Heart left ventricle (tissue), 16 donors: Measurements from ENCODE around the gene SMIM1. TPM values are rescaled to one million over a fixed set of nuclear protein-coding genes. Genes with fewer than 3 reads are reported as not detected.

Experiments used
- ATAC-seq, 4 donors: fragments of 200-7000 bp; cut with Tn5 transposase; one replicate each; pipeline ENCODE4 v1.9.1; 2020 to 2022; ENCODE audit warnings: moderate library complexity in 4 of 4, mild to moderate bottlenecking in 3 of 4, moderate number of reproducible peaks in 1 of 4
- DNase-seq, 5 donors: peaks; one replicate each; pipeline ENCODE4 v3.0.0-alpha.2; 2020
- H3K27ac ChIP-seq, 12 donors: fragments of 200-600 bp; sonication (generic) in 4 of 12; one replicate each; pipeline versions ENCODE4 v1.5.0 to v1.8.0; 2016 to 2022; ENCODE audit warnings: mild to moderate bottlenecking in 2 of 12
- H3K27me3 ChIP-seq, 9 donors: fragments of 200-600 bp; sonication (generic) in 2 of 9; one replicate each; pipeline versions ENCODE4 v1.5.1 to v1.8.0; 2016 to 2022; ENCODE audit warnings: mild to moderate bottlenecking in 3 of 9
- H3K36me3 ChIP-seq, 9 donors: fragments of 200-600 bp; sonication (generic) in 2 of 9; one replicate each; pipeline versions ENCODE4 v1.5.0 to v1.8.0; 2018 to 2022; ENCODE audit warnings: mild to moderate bottlenecking in 2 of 9
- H3K4me1 ChIP-seq, 12 donors: fragments of 200-600 bp; sonication (generic) in 4 of 12; one replicate each; pipeline versions ENCODE4 v1.5.0 to v1.8.0; 2016 to 2022; ENCODE audit warnings: mild to moderate bottlenecking in 3 of 12
- H3K4me3 ChIP-seq, 12 donors: fragments of 200-600 bp; sonication (generic) in 4 of 12; one replicate each; pipeline versions ENCODE4 v1.5.0 to v1.8.0; 2017 to 2022; ENCODE audit warnings: mild to moderate bottlenecking in 9 of 12, moderate library complexity in 4 of 12
- H3K9me3 ChIP-seq, 12 donors: fragments of 200-600 bp; sonication (generic) in 4 of 12; one replicate each; pipeline versions ENCODE4 v1.5.0 to v1.8.0; 2016 to 2022; ENCODE audit warnings: mild to moderate bottlenecking in 1 of 12
- CTCF ChIP-seq, 12 donors: fragments of 200-600 bp; sonication (generic) in 4 of 12; IDR thresholded peaks; one replicate each; pipeline versions ENCODE4 v1.5.0 to v1.8.0; 2018 to 2022; ENCODE audit warnings: antibody characterized with exemption in 12 of 12, mild to moderate bottlenecking in 5 of 12
- POLR2A ChIP-seq, 2 donors: fragments of 450-650 bp; IDR thresholded peaks; one replicate each; pipeline ENCODE4 v1.6.1; 2017; ENCODE audit warnings: antibody characterized with exemption in 2 of 2, mild to moderate bottlenecking in 2 of 2, moderate library complexity in 2 of 2
- WGBS, 4 donors: extraction: QIAGEN DNeasy Blood & Tissue Kit in 2 of 4; methylation state at CpG; one replicate each; pipeline versions ENCODE4 v1.1.5 to v1.1.7; 2013 to 2018; 5-methylcytosine and 5-hydroxymethylcytosine counted together
- intact Hi-C, 10 donors: fragments of 100-400 bp; cut with DNase I; formaldehyde crosslinking; loops; one replicate each; pipeline versions ENCODE4 v1.11.1 to v1.14.2; 2022
- polyA plus RNA-seq, 2 donors: library from polyadenylated mRNA; stranded (reverse); fragments of 200-250 nt; gene quantifications; one replicate each; pipeline ENCODE4 v1.2.3, GENCODE V29; 2013
- total RNA-seq, 9 donors: library from RNA; depleted of rRNA in 2 of 9; stranded (reverse); fragments of >200 nt in 2 of 9; fragmentation: NEBNext Ultra II Directional in 3 of 9; extraction: Animal tissue kit (Norgen Biotek cat#: 25700) in 3 of 9; gene quantifications; one replicate each; pipeline versions ENCODE4 v1.1.0 to v1.2.4, GENCODE V29; 2016 to 2023
- donor health status: ischemic (EF 13 %, LVEDD 7.1; RV severe dilation, severe dysfunction).
- donor health status: healthy with polysubstance abuse.
- donor health status: DM: no; HTN: yes; CAD: no.
- donor health status: DM: no; HTN: no; CAD: no.
- donor health status: ischemic (EF 25% LVEDD 6.9; RV normal size, moderate dysfunction).
- donor health status: ischemic (EF 25% LVEDD 5.7; RV mildly dilated, moderate dysfunction).
- donor health status: healthy.
- donor health status: DM: yes; HTN: yes; CAD: no.
- donor health status: ischemic (EF 35%, LVEDD 5.7; RV mildly dilated, moderate dysfunction).
- donor health status: nonischemic (EF 11% LVEDD 7.7; RV severe dilation, severe dysfunction).
- donor health status: DM: yes; HTN: yes; CAD: no.
- donor health status: PGD.
- donor health status: ischemic (EF 29% LVEDD 5.4; RV normal size, mild dysfunction).
- donor health status: nonischemic (EF 23%, LVEDD 6.1; RV moderate dilation, normal function).

Gene SMIM1
- total and polyA plus RNA-seq, 11 donors: 3.8 to 51.2 (median 11.7) TPM

DNA sequence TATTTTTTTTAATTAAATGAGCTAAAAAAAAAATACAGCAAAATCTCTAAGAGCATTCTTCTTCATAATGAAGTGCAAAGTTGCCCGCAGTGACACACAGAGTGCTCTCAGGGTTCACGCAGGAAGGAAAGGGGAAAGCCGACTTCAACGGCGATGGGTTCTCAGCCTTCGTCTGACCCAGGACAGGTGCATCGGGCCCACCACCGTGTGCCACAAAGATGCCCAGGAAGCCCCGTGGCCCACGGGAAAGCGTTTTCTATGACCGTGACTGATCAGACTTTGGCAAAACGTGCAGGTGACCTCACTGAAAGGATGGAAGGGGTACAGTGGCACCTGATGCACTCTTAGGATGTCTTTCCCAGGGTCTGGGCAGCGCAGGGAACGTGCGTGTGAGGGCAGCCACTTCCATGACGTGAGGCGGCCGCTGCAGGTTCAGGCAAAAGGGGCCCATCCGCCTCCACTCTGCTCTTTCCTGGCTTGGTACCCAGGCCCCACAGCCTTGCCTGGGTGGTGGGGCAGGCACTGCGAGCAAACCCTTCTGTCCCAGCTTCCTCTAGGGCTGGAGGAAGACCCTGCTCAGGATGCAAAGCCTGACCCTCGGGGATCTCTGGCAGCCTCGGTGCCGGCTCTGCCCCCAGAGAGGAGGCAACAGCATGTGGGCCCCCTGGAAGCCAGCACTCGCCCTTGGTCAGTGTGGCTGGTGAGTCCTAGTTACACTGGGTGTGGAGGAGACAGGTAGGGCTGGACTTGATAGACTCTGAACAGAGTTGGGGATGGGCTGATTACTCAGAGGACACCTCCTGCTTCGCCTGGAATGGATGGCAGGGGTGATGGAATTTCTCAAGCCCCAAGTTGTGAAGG, 15.4 kb downstream of the SMIM1 start:
- H3K36me3 ChIP-seq: peaks cover 0 to 77% (median 49%) of the 10 kb centered on the region in 9 donors
- no peak for TF ChIP-seq POLR2A (IDR thresholded peaks at IDR 0.05)
- TF ChIP-seq CTCF (IDR thresholded peaks at IDR 0.05): no peak
- H3K4me1 ChIP-seq: peaks cover 0 to 38% (median 25%) of the 10 kb centered on the region in 12 donors
- ATAC-seq (no peak), DNase-seq (no peak)
- no peaks in the 10 kb centered on the region for H3K27me3 ChIP-seq
- intact Hi-C loops: no loop called here
- no peak overlapping the region for H3K4me3 ChIP-seq
- WGBS, 4 donors: 88 to 91% (median 90%) methylated on average over 23 to 26 of the region's 26 CpGs
- H3K27ac ChIP-seq: no peak overlapping the region
- H3K9me3 ChIP-seq: no peaks in the 10 kb centered on the region

DNA sequence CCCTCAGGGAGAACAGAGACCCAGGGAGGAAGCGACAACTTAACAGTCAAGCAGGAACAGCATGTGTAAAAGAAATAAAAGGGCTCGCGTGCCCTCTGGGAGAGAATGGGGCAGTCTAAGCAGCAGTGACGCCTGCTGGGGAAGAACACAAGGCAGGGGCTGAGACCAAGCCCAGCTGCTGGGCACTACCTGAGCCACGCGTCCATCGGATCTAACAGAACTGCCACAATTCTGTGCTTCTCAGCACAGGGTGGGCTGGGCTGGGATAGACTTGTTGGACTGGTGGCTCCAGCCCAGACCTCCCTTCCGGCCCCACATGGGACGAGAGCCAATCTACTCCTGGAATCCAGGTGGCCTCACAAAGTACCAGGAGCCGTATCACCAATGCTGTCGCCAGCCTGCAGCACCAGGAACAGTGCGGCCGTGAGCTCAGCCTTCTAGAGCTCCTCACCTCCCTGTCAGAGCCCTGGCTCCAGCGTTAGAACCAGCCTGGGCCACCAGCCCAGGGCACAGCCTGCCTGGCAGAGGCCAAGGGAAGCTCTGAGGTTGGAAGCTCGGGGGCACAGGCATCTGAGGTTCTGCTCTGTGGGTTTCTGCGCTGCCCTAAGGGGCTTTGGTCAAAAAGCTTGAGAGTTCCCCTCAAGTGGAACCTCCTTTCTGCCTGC, 16.3 kb downstream of the SMIM1 start:
- intact Hi-C loops: no loop called here
- DNase-seq (peak in 1 of 5 donors; percentile 50), ATAC-seq (peak; percentile 42 to 73 (median 52))
- TF ChIP-seq CTCF (IDR thresholded peaks at IDR 0.05): no peak
- no peak for TF ChIP-seq POLR2A (IDR thresholded peaks at IDR 0.05)
- peaks cover 0 to 71% (median 40%) of the 10 kb centered on the region in 9 donors for H3K36me3 ChIP-seq
- H3K4me1 ChIP-seq: peaks cover 1 to 47% (median 34%) of the 10 kb centered on the region in 12 donors
- H3K9me3 ChIP-seq: no peaks in the 10 kb centered on the region
- no peaks in the 10 kb centered on the region for H3K27me3 ChIP-seq
- no peak overlapping the region for H3K27ac ChIP-seq
- H3K4me3 ChIP-seq: no peak overlapping the region
- 67 to 77% (median 73%) methylated on average over 15 to 16 of the region's 16 CpGs for WGBS, 4 donors

DNA sequence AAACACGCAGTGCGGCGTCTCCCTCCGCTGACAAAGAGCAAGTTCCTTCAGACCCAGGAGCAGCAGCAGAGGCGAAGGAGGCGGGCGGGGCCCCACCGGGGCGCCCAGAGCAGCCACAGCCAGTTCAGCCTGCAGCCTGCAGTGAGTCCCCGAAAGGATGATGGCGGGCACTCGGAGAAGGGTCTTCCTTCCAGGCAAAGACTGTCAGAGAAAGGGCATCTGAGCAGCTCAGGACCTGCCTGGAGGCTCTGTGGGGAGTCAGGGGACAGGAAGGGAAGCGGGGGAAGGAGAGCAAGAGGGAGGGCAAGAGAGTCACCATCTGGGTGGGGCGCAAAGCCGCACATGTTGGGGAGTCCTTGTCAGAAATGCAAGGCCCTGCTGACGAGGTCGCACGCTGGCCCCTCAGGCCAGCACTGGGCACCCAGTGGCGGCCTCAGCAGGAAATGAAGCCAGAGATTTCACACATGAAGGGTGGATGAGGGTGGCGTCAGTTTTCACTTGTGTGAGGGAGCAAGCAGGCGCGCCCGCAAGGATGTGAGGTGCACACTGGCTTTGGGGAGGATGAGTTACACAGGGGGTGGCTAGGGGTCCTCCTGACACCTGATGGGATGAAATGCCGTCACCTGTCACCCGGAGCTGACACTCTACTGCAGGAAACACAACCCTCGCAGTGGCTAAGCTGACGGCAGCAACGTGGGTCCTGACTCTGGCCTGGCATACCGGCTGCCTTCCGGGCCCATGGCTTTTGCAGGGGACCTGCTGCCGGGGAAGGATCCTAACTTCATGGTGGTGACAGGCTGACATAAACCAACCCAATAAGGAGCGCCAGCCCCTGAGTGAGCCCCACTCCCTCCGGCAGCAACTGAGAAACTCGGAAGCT, 17.1 kb downstream of the SMIM1 start:
- ATAC-seq (no peak), DNase-seq (no peak)
- intact Hi-C loops: no loop called here
- no peak overlapping the region for H3K27ac ChIP-seq
- H3K4me3 ChIP-seq: no peak overlapping the region
- WGBS, 4 donors: 72 to 86% (median 77%) methylated on average over 18 to 34 of the region's 34 CpGs
- peaks cover 4 to 54% (median 42%) of the 10 kb centered on the region in 12 donors for H3K4me1 ChIP-seq
- H3K36me3 ChIP-seq: peaks cover 0 to 63% (median 32%) of the 10 kb centered on the region in 9 donors
- H3K9me3 ChIP-seq: no peaks in the 10 kb centered on the region
- H3K27me3 ChIP-seq: no peaks in the 10 kb centered on the region
- TF ChIP-seq CTCF (IDR thresholded peaks at IDR 0.05) (no peak), POLR2A (IDR thresholded peaks at IDR 0.05) (no peak)
